Breast epithelium (tissue), 4 donors: Measurements from ENCODE around the gene HSPB7. TPM values are rescaled to one million over a fixed set of nuclear protein-coding genes. Genes with fewer than 3 reads are reported as not detected.
A peak's percentile ranks its signal among the peaks of the same experiment; 100 is the strongest.

Source experiments
- DNase-seq, 2 donors: peaks; one replicate each; pipeline ENCODE4 v3.0.0-alpha.2; 2019; ENCODE audit warnings: low spot score in 2 of 2
- H3K27ac ChIP-seq, 2 donors: fragments of 200-600 bp; sonication (generic) in 1 of 2; one replicate each; pipeline ENCODE4 v1.5.1; 2016 to 2019; ENCODE audit warnings: mild to moderate bottlenecking in 1 of 2
- H3K27me3 ChIP-seq, 2 donors: fragments of 200-600 bp; sonication (generic) in 1 of 2; one replicate each; pipeline versions ENCODE4 v1.5.1 to v1.6.0; 2017 to 2019; ENCODE audit warnings: control low read depth in 1 of 2, mild to moderate bottlenecking in 1 of 2
- H3K36me3 ChIP-seq: fragments of 200-600 bp; one replicate; pipeline ENCODE4 v1.5.1; 2019
- H3K4me1 ChIP-seq, 2 donors: fragments of 200-600 bp; sonication (generic); one replicate each; pipeline ENCODE4 v1.5.1; 2016 to 2019; ENCODE audit warnings: control low read depth in 1 of 2
- H3K4me3 ChIP-seq, 3 donors: fragments of 200-600 bp; sonication (generic); 1 replicate in 2 of 3; 2 replicates in 1 of 3; pipeline ENCODE4 v1.5.1; 2016 to 2019; ENCODE audit warnings: mild to moderate bottlenecking in 3 of 3, moderate library complexity in 2 of 3
- H3K9me3 ChIP-seq, 2 donors: fragments of 200-600 bp; sonication (generic) in 1 of 2; one replicate each; pipeline ENCODE4 v1.5.1; 2016 to 2019; ENCODE audit warnings: control low read depth in 1 of 2
- CTCF ChIP-seq, 3 donors: fragments of 450-650 bp; IDR thresholded peaks; one replicate each; pipeline ENCODE4 v1.5.1; 2016 to 2017; ENCODE audit warnings: antibody characterized with exemption in 3 of 3, mild to moderate bottlenecking in 3 of 3, moderate library complexity in 3 of 3
- POLR2A ChIP-seq: fragments of 450-650 bp; IDR thresholded peaks from one replicate; pipeline ENCODE4 v1.6.1; 2016; ENCODE audit warnings: antibody characterized with exemption, mild to moderate bottlenecking, moderate library complexity
- POLR2AphosphoS5 ChIP-seq, 3 donors: sonication (generic); formaldehyde crosslinking; IDR thresholded peaks; one replicate each; pipeline ENCODE4 v1.6.1; 2017; ENCODE audit warnings: antibody characterized with exemption in 3 of 3
- intact Hi-C: fragments of 100-400 bp; cut with DNase I; formaldehyde crosslinking; loops from one replicate; pipeline ENCODE4 v1.15.1; 2023; ENCODE audit warnings: low total_unique reads
- total RNA-seq, 3 donors: library from RNA; depleted of rRNA; stranded (reverse); fragments of >200 nt; gene quantifications; one replicate each; pipeline ENCODE4 v1.1.0, GENCODE V29; 2016

Gene HSPB7
- total RNA-seq, 3 donors from 2014 or later = 8.8 to 183 (median 19.0) TPM

- intact Hi-C loops = no loop called here
- TF ChIP-seq POLR2A = no peak
- TF ChIP-seq CTCF (IDR thresholded peaks at IDR 0.05) = no peak
- no peak for TF ChIP-seq POLR2AphosphoS5 (IDR thresholded peaks at IDR 0.05)
- DNase-seq = no peak
- Histone ChIP-seq H3K27ac (peak overlapping the region in 1 of 2 donors; percentile 46), H3K9me3 (no peaks in the 10 kb centered on the region), H3K4me1 (no peaks in the 10 kb centered on the region), H3K4me3 (no peak overlapping the region), H3K36me3 (no peaks in the 10 kb centered on the region), H3K27me3 (no peaks in the 10 kb centered on the region)
These were observed 52.5 kb downstream of the HSPB7 start for GRCh38 chr1:15965228-15965767.

Other genes with a start within 250 kb of the HSPB7 start
- gene UQCRHL, start 210.4 kb downstream of the HSPB7 start, total RNA-seq = 1 to 10 TPM in 2 of 3 donors, under 1 TPM in 1; 0.66 to 1.4 (median 1.2) TPM
- gene SPEN, start 170.3 kb downstream of the HSPB7 start, total RNA-seq = 10 to 100 TPM; 46.9 to 56.6 (median 51.2) TPM
- gene ZBTB17, start 41.9 kb downstream of the HSPB7 start, total RNA-seq = 10 to 100 TPM; 21.9 to 40.3 (median 38.5) TPM
- gene SRARP, start 13.8 kb downstream of the HSPB7 start, total RNA-seq = 1 to 10 TPM in 2 of 3 donors, not detected in 1; 1.3 to 2.9 TPM
- gene CLCNKA, start 4.0 kb upstream of the HSPB7 start, total RNA-seq = 1 to 10 TPM in 1 of 3 donors, under 1 TPM in 2; 0.33 to 1.1 (median 0.73) TPM
- gene CLCNKB, start 25.7 kb upstream of the HSPB7 start, total RNA-seq = under 1 TPM; 0.32 to 0.88 (median 0.33) TPM
- not detected for gene FAM131C, start 55.6 kb upstream of the HSPB7 start, total RNA-seq
- gene EPHA2, start 138.0 kb upstream of the HSPB7 start, total RNA-seq = 10 to 100 TPM in 2 of 3 donors, 1 to 10 TPM in 1; 5.8 to 18.4 (median 16.7) TPM
- gene ARHGEF19, start 194.6 kb upstream of the HSPB7 start, total RNA-seq = 10 to 100 TPM in 2 of 3 donors, 1 to 10 TPM in 1; 7.5 to 18.0 (median 12.9) TPM
- 1 to 10 TPM; 4.3 to 9.5 (median 8.2) TPM for gene CPLANE2, start 219.1 kb upstream of the HSPB7 start, total RNA-seq